ENCODE data around the gene SLC5A9. TPM values are rescaled to one million over a fixed set of nuclear protein-coding genes. Genes with fewer than 3 reads are reported as not detected.
A peak's percentile ranks its signal among the peaks of the same experiment; 100 is the strongest.

Gene SLC5A9
- total RNA-seq, 1 donor from 2014 or later, result 13.3 TPM

DNA sequence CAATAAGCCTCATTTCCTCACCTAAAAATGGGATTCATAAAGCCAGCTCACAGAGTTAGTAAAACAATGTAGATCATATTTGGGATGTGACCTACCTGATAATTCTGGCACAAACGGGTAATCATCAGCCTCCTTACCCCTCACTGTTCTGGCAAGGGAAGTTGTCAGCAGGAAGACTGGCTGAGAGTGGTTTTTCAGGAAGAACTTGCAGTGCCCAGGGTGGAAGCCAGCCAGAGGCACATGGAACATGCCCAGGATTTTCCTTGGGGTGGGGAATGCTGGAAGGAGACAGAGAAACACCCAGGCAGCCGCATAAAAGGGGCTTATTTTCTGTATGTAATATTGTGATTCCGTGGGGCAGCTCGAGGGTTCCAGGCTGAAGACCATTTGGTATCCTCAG, 7.7 kb upstream of the SLC5A9 start:
- TF ChIP-seq, protein P1, sequence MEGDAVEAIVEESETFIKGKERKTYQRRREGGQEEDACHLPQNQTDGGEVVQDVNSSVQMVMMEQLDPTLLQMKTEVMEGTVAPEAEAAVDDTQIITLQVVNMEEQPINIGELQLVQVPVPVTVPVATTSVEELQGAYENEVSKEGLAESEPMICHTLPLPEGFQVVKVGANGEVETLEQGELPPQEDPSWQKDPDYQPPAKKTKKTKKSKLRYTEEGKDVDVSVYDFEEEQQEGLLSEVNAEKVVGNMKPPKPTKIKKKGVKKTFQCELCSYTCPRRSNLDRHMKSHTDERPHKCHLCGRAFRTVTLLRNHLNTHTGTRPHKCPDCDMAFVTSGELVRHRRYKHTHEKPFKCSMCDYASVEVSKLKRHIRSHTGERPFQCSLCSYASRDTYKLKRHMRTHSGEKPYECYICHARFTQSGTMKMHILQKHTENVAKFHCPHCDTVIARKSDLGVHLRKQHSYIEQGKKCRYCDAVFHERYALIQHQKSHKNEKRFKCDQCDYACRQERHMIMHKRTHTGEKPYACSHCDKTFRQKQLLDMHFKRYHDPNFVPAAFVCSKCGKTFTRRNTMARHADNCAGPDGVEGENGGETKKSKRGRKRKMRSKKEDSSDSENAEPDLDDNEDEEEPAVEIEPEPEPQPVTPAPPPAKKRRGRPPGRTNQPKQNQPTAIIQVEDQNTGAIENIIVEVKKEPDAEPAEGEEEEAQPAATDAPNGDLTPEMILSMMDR (IDR thresholded peaks at IDR 0.05), result no peak
- peaks cover 0 to 9% of the 10 kb centered on the region in 2 donors for H3K4me1 ChIP-seq
- H3K4me3 ChIP-seq, result no peak overlapping the region
- peak overlapping the region; percentile 32 to 67 for H3K27ac ChIP-seq
- H3K9me3 ChIP-seq, result no peaks in the 10 kb centered on the region
- no peaks in the 10 kb centered on the region for H3K36me3 ChIP-seq
- H3K27me3 ChIP-seq, result no peaks in the 10 kb centered on the region
- DNase-seq (ENCODE audit: low spot score in 2 of 2), result no peak
- intact Hi-C loops (cut with DNase I), result no loop called here

DNA sequence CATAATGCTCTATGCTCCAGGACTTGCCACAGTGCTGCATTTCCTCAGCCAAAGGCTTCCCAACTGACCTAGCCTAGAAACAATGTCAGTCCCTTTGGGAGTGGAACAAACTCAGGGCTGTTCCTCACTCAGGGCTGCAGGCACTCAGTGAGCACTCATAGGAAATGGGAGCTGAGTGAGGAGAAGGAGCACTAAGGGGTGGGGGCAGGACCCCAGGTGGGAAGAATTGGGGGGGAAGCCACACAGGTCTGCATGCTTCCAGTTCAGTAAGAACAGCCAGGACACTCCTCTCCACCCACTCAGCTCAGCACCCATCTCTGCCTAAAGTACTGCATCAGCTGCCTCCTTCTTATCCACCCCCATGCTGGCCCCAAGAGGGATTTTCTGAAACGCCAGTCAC, 7.3 kb upstream of the SLC5A9 start:
- Histone ChIP-seq H3K9me3 (no peaks in the 10 kb centered on the region), H3K4me1 (peaks cover 0 to 9% of the 10 kb centered on the region in 2 donors), H3K4me3 (no peak overlapping the region), H3K36me3 (no peaks in the 10 kb centered on the region), H3K27me3 (no peaks in the 10 kb centered on the region), H3K27ac (peak overlapping the region; percentile 32 to 67)
- TF ChIP-seq, protein P1 (IDR thresholded peaks at IDR 0.05), result no peak
- intact Hi-C loops (cut with DNase I), result no loop called here
- DNase-seq (ENCODE audit: low spot score in 2 of 2), result no peak

DNA sequence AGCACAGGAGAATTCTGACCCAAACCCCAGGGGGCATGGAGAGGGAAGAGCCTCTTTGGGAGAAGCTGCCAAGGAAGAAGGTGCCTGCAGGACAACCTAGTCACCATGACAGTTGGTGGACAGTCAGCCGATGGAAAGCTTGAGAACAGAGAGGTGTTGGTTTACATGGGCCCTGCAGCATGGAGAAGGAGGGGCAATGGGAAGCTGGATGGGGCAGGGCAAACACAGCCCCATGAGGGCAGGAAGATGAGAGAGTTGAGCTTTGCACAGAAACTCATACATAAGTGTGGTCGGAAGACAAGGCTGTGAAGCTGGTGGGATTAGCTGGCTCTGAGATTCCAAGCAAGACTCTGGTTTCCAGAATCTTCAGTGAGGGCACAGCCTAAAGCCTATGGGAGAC, 6.6 kb upstream of the SLC5A9 start:
- H3K27me3 ChIP-seq, result no peaks in the 10 kb centered on the region
- no peaks in the 10 kb centered on the region for H3K36me3 ChIP-seq
- no peak overlapping the region for H3K4me3 ChIP-seq
- intact Hi-C loops (cut with DNase I), result no loop called here
- peaks cover 0 to 9% of the 10 kb centered on the region in 2 donors for H3K4me1 ChIP-seq
- no peaks in the 10 kb centered on the region for H3K9me3 ChIP-seq
- no peak for DNase-seq (ENCODE audit: low spot score in 2 of 2)
- TF ChIP-seq, protein P1 (IDR thresholded peaks at IDR 0.05), result no peak
- no peak overlapping the region for H3K27ac ChIP-seq

DNA sequence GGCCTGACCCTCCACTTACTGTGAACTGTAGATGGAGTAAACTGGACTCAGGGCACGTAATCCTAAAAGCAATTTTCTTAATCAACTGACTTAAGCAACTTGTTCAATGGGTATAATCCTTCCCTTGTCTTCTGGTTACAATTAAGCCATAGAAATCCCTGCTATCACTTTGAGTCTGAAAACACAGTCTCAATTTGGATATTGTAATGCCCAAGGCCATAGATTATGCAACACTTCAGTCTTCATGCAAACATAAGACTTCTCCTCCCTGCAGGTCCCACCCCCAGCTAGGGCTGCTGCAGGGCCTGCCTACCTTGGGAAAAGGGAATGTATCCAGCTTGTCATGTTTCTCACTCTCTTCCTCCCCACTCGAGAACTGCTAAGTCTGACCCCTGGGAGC, 6.2 kb upstream of the SLC5A9 start:
- no peak for DNase-seq (ENCODE audit: low spot score in 2 of 2)
- Histone ChIP-seq H3K4me1 (peaks cover 0 to 9% of the 10 kb centered on the region in 2 donors), H3K9me3 (no peaks in the 10 kb centered on the region), H3K27ac (no peak overlapping the region), H3K36me3 (no peaks in the 10 kb centered on the region), H3K4me3 (no peak overlapping the region), H3K27me3 (no peaks in the 10 kb centered on the region)
- TF ChIP-seq, protein P1 (IDR thresholded peaks at IDR 0.05), result no peak
- intact Hi-C loops (cut with DNase I), result no loop called here

DNA sequence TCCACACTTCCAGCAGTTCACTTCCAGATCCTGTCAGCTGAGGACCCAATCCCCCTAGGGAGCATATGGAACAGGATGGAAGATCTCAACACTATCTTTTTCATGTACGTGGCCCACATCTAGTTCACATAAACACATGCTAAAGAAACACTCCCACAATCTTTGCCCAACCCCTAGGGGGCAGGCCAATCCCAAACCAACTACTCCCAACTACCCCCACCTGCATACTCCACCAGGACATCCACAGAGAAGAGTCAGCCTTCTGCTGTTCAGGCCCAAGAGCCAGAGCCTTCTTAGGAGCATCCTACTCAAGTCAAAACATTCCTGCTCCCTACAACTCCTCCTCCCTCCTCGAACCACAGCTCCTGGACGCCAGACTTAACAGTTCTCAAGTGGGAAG, 5.6 kb upstream of the SLC5A9 start:
- no peak overlapping the region for H3K4me3 ChIP-seq

More for the DNA sequence above, 5.6 kb upstream of the SLC5A9 start:
- Histone ChIP-seq H3K9me3 (no peaks in the 10 kb centered on the region), H3K27ac (no peak overlapping the region), H3K4me1 (peaks cover 0 to 9% of the 10 kb centered on the region in 2 donors), H3K27me3 (no peaks in the 10 kb centered on the region), H3K36me3 (no peaks in the 10 kb centered on the region)
- TF ChIP-seq, protein P1 (IDR thresholded peaks at IDR 0.05), result no peak
- intact Hi-C loops (cut with DNase I), result no loop called here
- DNase-seq (ENCODE audit: low spot score in 2 of 2), result no peak

Measured in ascending aorta (tissue), 2 donors.